H1 (cell line): Measurements from ENCODE around the gene COQ9.

Source experiments
- BCL11A ChIP-seq, 2 experiments: IDR thresholded peaks; one replicate each; pipeline ENCODE4 v1.6.1; 2011; ENCODE audit warnings: low read depth in 2 of 2, low read length in 2 of 2, mild to moderate bottlenecking in 2 of 2
- CTCF ChIP-seq, 3 experiments: IDR thresholded peaks; 1 replicate in 2 of 3; 2 replicates in 1 of 3; pipeline versions ENCODE4 v1.5.1 to v1.6.1; 2011; ENCODE audit warnings: low read length in 3 of 3, mild to moderate bottlenecking in 3 of 3, inconsistent platforms in 2 of 3, low read depth in 1 of 3, moderate library complexity in 1 of 3; ENCODE audit not compliant: insufficient read depth in 1 of 3; ENCODE audit errors: control extremely low read depth in 1 of 3
- HDAC6 ChIP-seq: IDR thresholded peaks from one replicate; pipeline ENCODE4 v1.7.1; 2012; ENCODE audit warnings: low read depth, mild to moderate bottlenecking, inconsistent platforms, low read length, moderate library complexity
- RBBP5 ChIP-seq: IDR thresholded peaks from 2 replicates; pipeline ENCODE4 v1.7.1; 2012; ENCODE audit warnings: low read depth, mild to moderate bottlenecking, inconsistent platforms, low read length, moderate library complexity, borderline replicate concordance
- RNF2 ChIP-seq: fragments of 200-900, 300-1000 bp; sonication (generic); IDR thresholded peaks from 2 replicates; pipeline ENCODE4 v1.7.1; 2016; ENCODE audit warnings: borderline replicate concordance, low read depth, mild to moderate bottlenecking, antibody characterized with exemption, low read length; ENCODE audit not compliant: poor library complexity, severe bottlenecking; ENCODE audit errors: missing control alignments
- SIN3A ChIP-seq, 2 experiments: IDR thresholded peaks in 1 of 2; conservative IDR thresholded peaks in 1 of 2; 2 replicates each; pipeline ENCODE4 v1.6.1; 2011 to 2012; ENCODE audit warnings: low read length in 2 of 2, improper control_type of control experiment in 1 of 2, low read depth in 1 of 2, mild to moderate bottlenecking in 1 of 2
- SUZ12 ChIP-seq: fragments of 200-600 bp; sonication (generic); IDR thresholded peaks from 2 replicates; pipeline ENCODE4 v1.6.1; 2012; ENCODE audit warnings: mild to moderate bottlenecking, inconsistent platforms, low read length, moderate library complexity, mixed read lengths
- YY1 ChIP-seq: IDR thresholded peaks from 2 replicates; pipeline ENCODE4 v1.6.1; 2011; ENCODE audit warnings: low read depth, mild to moderate bottlenecking, low read length
- ZNF274 ChIP-seq: IDR thresholded peaks from 2 replicates; pipeline ENCODE4 v1.7.0; 2012; ENCODE audit warnings: low read length, borderline replicate concordance; ENCODE audit errors: extremely low read depth
- TF ChIP-seq, protein P1 (sequence below): IDR thresholded peaks from 2 replicates; pipeline ENCODE4 v1.6.1; 2011; ENCODE audit warnings: low read length, improper control_type of control experiment

GRCh38 chr16:57423152-57423551 is 24.1 kb upstream of the COQ9 start:
- TF ChIP-seq HDAC6 (no peak), RBBP5 (no peak), CTCF (IDR thresholded peaks at IDR 0.05; ENCODE audit: control extremely low read depth in 1 of 3, insufficient read depth in 1 of 3, low read depth in 1 of 3, low read length in 3 of 3) (no peak), YY1 (no peak), ZNF274 (no peak), BCL11A (IDR thresholded peaks at IDR 0.05; ENCODE audit: low read depth in 2 of 2, low read length in 2 of 2) (no peak), SUZ12 (no peak), RNF2 (no peak), SIN3A (conservative IDR thresholded peaks at IDR 0.05 in 1 of 2, IDR thresholded peaks at IDR 0.05 in 1 of 2; ENCODE audit: low read depth in 1 of 2, low read length in 2 of 2) (no peak)
- TF ChIP-seq, protein P1, sequence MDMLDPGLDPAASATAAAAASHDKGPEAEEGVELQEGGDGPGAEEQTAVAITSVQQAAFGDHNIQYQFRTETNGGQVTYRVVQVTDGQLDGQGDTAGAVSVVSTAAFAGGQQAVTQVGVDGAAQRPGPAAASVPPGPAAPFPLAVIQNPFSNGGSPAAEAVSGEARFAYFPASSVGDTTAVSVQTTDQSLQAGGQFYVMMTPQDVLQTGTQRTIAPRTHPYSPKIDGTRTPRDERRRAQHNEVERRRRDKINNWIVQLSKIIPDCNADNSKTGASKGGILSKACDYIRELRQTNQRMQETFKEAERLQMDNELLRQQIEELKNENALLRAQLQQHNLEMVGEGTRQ = no peak
